K562 (cell line): ENCODE results near the gene TIPIN. TPM values are rescaled to one million over a fixed set of nuclear protein-coding genes. Genes with fewer than 3 reads are reported as not detected.

Experiments
- BCL6 ChIP-seq: fragments of 250-450 bp; sonication (Bioruptor Pico); IDR thresholded peaks from 2 replicates; pipeline ENCODE4 v1.4.0; 2020
- CREM ChIP-seq: IDR thresholded peaks from 2 replicates; pipeline ENCODE4 v1.6.1; 2014; ENCODE audit warnings: antibody characterized with exemption, low read depth
- ERF ChIP-seq: fragments of 450-650 bp; formaldehyde crosslinking; IDR thresholded peaks from 2 replicates; pipeline ENCODE4 v1.4.0; 2020; ENCODE audit warnings: mild to moderate bottlenecking, mixed read lengths
- MTA1 ChIP-seq: fragments of 450-650 bp; IDR thresholded peaks from 2 replicates; pipeline ENCODE4 v1.6.1; 2017; ENCODE audit warnings: borderline replicate concordance
- NFYB ChIP-seq: IDR thresholded peaks from 2 replicates; pipeline ENCODE4 v1.6.1; 2011; ENCODE audit warnings: mild to moderate bottlenecking, moderate library complexity; ENCODE audit not compliant: insufficient read length; ENCODE audit errors: extremely low read depth
- PHF21A ChIP-seq: fragments of 450-650 bp; IDR thresholded peaks from 2 replicates; pipeline ENCODE4 v1.6.1; 2017; ENCODE audit warnings: low read depth, borderline replicate concordance
- POLR2H ChIP-seq: IDR thresholded peaks from 2 replicates; pipeline ENCODE4 v1.6.1; 2016; ENCODE audit warnings: missing genetic modification characterization, low read depth, mild to moderate bottlenecking, control low read depth, missing compliant biosample characterization, moderate library complexity
- RB1 ChIP-seq: fragments of 450-650 bp; IDR thresholded peaks from 2 replicates; pipeline ENCODE4 v1.6.1; 2017; ENCODE audit warnings: low read depth, mild to moderate bottlenecking
- RBFOX2 ChIP-seq: fragments of 200-400 bp; formaldehyde crosslinking; IDR thresholded peaks from 2 replicates; pipeline ENCODE4 v1.6.1; 2017; ENCODE audit warnings: low read depth, mild to moderate bottlenecking, low read length, moderate library complexity
- SIN3A ChIP-seq, 2 experiments: fragments of 150-350 bp in 1 of 2; IDR thresholded peaks; 2 replicates each; pipeline ENCODE4 v1.6.1; 2011 to 2016; ENCODE audit warnings: borderline replicate concordance in 2 of 2, low read depth in 2 of 2, low read length in 2 of 2, mild to moderate bottlenecking in 2 of 2, moderate library complexity in 2 of 2; ENCODE audit not compliant: control insufficient read depth in 1 of 2
- SUPT5H ChIP-seq: fragments of 450-650 bp; IDR thresholded peaks from 2 replicates; pipeline ENCODE4 v1.6.1; 2016
- TEAD1 ChIP-seq, 2 experiments: fragments of 450-650 bp in 1 of 2; sonication (generic) in 1 of 2; formaldehyde crosslinking; IDR thresholded peaks; 2 replicates each; pipeline versions ENCODE4 v1.4.0 to v1.8.0; 2020 to 2022; ENCODE audit warnings: mild to moderate bottlenecking in 2 of 2, missing genetic modification reagents in 1 of 2
- TFAM ChIP-seq: fragments of 250-450 bp; sonication (Bioruptor Pico); conservative IDR thresholded peaks from 2 replicates; pipeline ENCODE4 v1.5.0; 2021; ENCODE audit warnings: mild to moderate bottlenecking, moderate library complexity
- ZC3H4 ChIP-seq: sonication (generic); formaldehyde crosslinking; IDR thresholded peaks from 2 replicates; pipeline ENCODE4 v1.9.0; 2021; ENCODE audit warnings: missing genetic modification reagents, borderline replicate concordance
- ZEB2 ChIP-seq: fragments of 450-650 bp; IDR thresholded peaks from 2 replicates; pipeline ENCODE4 v1.6.1; 2016
- ZFP1 ChIP-seq: fragments of 450-650 bp; formaldehyde crosslinking; IDR thresholded peaks from 2 replicates; pipeline ENCODE4 v1.4.0; 2020; ENCODE audit warnings: mild to moderate bottlenecking, mixed read lengths
- ZNF589 ChIP-seq: fragments of 200-800 bp; sonication (Bioruptor generic); IDR thresholded peaks from 2 replicates; pipeline ENCODE4 v1.6.1; 2016; ENCODE audit warnings: low read depth, missing genetic modification characterization, missing compliant biosample characterization
- ZNF766 ChIP-seq: fragments of 200-800 bp; sonication (Bioruptor generic); conservative IDR thresholded peaks from 2 replicates; pipeline ENCODE4 v1.6.1; 2016; ENCODE audit warnings: missing genetic modification characterization, missing compliant biosample characterization
- polyA plus RNA-seq, 8 experiments: library from polyadenylated mRNA; depleted of rRNA in 4 of 8; stranded (reverse) in 5 of 8; unstranded in 3 of 8; fragments of >200 nt; fragmentation: Nextera tagmentation in 2 of 8; fragmentation: Illumina TruSeq in 1 of 8; extraction: Ambion mirVana in 2 of 8; extraction: Trizol in 1 of 8; gene quantifications; 2 replicates each; pipeline versions ENCODE4 v1.2.1 to v1.2.3, GENCODE V29; 2011 to 2014; ENCODE audit warnings: inconsistent platforms in 1 of 8, missing spikeins in 1 of 8
- total RNA-seq, 7 experiments: library from RNA; depleted of rRNA in 6 of 7; stranded (reverse); fragments of >200 nt in 6 of 7; fragmentation: Illumina TruSeq in 2 of 7; extraction: Trizol in 2 of 7; gene quantifications; 2 replicates each; pipeline versions ENCODE4 v1.2.1 to v1.2.3, GENCODE V29; 2011 to 2021; ENCODE audit warnings: low replicate concordance in 1 of 7
- TF ChIP-seq, protein P1 (sequence below): IDR thresholded peaks from 2 replicates; pipeline ENCODE4 v1.6.1; 2011; ENCODE audit warnings: borderline replicate concordance, low read depth, mild to moderate bottlenecking, moderate library complexity, low read length; ENCODE audit not compliant: insufficient read depth, poor library complexity, severe bottlenecking
- TF ChIP-seq, protein P2 (sequence below): conservative IDR thresholded peaks from 2 replicates; pipeline ENCODE4 v1.6.1; 2011; ENCODE audit warnings: low read depth, mild to moderate bottlenecking, low read length; ENCODE audit not compliant: control insufficient read depth
- TF ChIP-seq, protein P3 (sequence below): sonication (generic); formaldehyde crosslinking; IDR thresholded peaks from 2 replicates; pipeline ENCODE4 v1.9.0; 2022; ENCODE audit warnings: mild to moderate bottlenecking, missing genetic modification reagents
- TF ChIP-seq, protein P4 (sequence below): fragments of 250-450 bp; sonication (Bioruptor Pico); IDR thresholded peaks from 2 replicates; pipeline ENCODE4 v1.8.0; 2021; ENCODE audit warnings: moderate library complexity, mild to moderate bottlenecking, inconsistent platforms
- TF ChIP-seq, protein P5 (sequence below), 2 experiments: fragments of 250-450 bp in 1 of 2; fragments of 450-650 bp in 1 of 2; sonication (Bioruptor Pico) in 1 of 2; IDR thresholded peaks; 2 replicates each; pipeline versions ENCODE4 v1.6.1 to v1.8.0; 2016 to 2021; ENCODE audit warnings: mild to moderate bottlenecking in 2 of 2, moderate library complexity in 2 of 2, missing compliant biosample characterization in 1 of 2, missing genetic modification characterization in 1 of 2

Gene TIPIN
- total and polyA plus RNA-seq, 9 of the 15 experiments (the other 6 are each of a cell fraction or from before 2014, with no cell fraction given): 22.9 to 61.4 (median 42.0) TPM

DNA sequence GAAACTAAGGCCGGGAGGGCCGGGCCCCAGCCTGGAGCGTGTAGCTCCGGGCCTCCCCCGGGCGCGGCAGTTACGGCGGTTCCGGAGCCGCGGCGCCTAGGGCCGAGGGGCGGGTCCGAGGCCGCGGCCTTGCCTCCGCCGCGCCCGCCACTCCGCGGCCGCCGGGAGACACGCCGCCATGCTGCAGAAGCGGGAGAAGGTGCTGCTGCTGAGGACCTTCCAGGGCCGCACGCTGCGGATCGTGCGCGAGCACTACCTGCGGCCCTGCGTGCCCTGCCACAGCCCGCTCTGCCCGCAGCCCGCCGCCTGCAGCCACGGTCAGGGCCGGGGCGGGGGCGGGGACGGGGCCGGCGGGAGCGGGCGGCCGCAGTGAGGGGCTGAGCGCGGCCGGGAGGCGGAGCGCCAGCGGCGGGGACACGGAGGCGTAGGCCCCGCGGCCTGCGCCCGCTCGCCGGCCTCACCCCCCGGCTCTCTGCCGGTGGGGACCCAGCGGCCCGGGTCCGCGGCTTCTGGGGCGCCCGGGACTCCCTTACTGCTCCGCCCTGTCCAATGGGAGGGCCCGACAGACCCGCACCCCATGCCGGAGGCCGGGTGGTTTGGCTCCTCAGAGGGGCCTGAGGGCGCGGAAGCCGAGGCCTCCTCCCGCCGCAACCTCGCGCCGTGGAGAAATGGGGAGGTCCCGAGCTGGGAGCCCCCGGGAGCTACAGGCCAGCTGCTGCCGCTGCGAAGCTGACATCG, 62.9 kb downstream of the TIPIN start, which contains the start of gene DIS3L (continued):
- TF ChIP-seq, protein P1, sequence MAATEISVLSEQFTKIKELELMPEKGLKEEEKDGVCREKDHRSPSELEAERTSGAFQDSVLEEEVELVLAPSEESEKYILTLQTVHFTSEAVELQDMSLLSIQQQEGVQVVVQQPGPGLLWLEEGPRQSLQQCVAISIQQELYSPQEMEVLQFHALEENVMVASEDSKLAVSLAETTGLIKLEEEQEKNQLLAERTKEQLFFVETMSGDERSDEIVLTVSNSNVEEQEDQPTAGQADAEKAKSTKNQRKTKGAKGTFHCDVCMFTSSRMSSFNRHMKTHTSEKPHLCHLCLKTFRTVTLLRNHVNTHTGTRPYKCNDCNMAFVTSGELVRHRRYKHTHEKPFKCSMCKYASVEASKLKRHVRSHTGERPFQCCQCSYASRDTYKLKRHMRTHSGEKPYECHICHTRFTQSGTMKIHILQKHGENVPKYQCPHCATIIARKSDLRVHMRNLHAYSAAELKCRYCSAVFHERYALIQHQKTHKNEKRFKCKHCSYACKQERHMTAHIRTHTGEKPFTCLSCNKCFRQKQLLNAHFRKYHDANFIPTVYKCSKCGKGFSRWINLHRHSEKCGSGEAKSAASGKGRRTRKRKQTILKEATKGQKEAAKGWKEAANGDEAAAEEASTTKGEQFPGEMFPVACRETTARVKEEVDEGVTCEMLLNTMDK: peak; percentile 1
- TF ChIP-seq NFYB: no peak
- TF ChIP-seq, protein P2, sequence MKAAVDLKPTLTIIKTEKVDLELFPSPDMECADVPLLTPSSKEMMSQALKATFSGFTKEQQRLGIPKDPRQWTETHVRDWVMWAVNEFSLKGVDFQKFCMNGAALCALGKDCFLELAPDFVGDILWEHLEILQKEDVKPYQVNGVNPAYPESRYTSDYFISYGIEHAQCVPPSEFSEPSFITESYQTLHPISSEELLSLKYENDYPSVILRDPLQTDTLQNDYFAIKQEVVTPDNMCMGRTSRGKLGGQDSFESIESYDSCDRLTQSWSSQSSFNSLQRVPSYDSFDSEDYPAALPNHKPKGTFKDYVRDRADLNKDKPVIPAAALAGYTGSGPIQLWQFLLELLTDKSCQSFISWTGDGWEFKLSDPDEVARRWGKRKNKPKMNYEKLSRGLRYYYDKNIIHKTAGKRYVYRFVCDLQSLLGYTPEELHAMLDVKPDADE: peak; percentile 43; the same call in 1 of the 2 replicates
- TF ChIP-seq PHF21A: no peak
- 0 out of 2 replicates have a peak, but pooled peaks have one; percentile 10 for TF ChIP-seq ERF (CRISPR knock-in tag)
- TF ChIP-seq ZNF589 (CRISPR knock-in tag): no peak
- no peak for TF ChIP-seq ZFP1 (CRISPR knock-in tag)
- TF ChIP-seq SUPT5H: no peak
- no peak for TF ChIP-seq TEAD1 (CRISPR knock-in tag; IDR thresholded peaks at IDR 0.05)
- no peak for TF ChIP-seq MTA1
- TF ChIP-seq, protein P3, sequence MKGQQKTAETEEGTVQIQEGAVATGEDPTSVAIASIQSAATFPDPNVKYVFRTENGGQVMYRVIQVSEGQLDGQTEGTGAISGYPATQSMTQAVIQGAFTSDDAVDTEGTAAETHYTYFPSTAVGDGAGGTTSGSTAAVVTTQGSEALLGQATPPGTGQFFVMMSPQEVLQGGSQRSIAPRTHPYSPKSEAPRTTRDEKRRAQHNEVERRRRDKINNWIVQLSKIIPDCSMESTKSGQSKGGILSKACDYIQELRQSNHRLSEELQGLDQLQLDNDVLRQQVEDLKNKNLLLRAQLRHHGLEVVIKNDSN (CRISPR knock-in tag): no peak
- peak; percentile 91 for TF ChIP-seq RBFOX2
- no peak for TF ChIP-seq BCL6 (CRISPR knock-in tag)
- TF ChIP-seq CREM: no peak
- TF ChIP-seq RB1: peak; percentile 77
- TF ChIP-seq, protein P4, sequence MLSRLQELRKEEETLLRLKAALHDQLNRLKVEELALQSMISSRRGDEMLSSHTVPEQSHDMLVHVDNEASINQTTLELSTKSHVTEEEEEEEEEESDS (CRISPR knock-in tag): no peak
- TF ChIP-seq TFAM (CRISPR knock-in tag): no peak
- TF ChIP-seq SIN3A (IDR thresholded peaks at IDR 0.05; ENCODE audit: borderline replicate concordance in 2 of 2, control insufficient read depth in 1 of 2, low read depth in 2 of 2, low read length in 2 of 2): peak; percentile 5 to 62; a peak in 1 of 4 replicates
- peak; percentile 78 for TF ChIP-seq POLR2H (tag)
- TF ChIP-seq ZC3H4: peak; percentile 33; the same call in 1 of the 2 replicates
- TF ChIP-seq, protein P5, sequence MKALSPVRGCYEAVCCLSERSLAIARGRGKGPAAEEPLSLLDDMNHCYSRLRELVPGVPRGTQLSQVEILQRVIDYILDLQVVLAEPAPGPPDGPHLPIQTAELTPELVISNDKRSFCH (CRISPR knock-in tag; IDR thresholded peaks at IDR 0.05): no peak
- TF ChIP-seq, protein P5 (tag; IDR thresholded peaks at IDR 0.05): no peak
- TF ChIP-seq ZNF766 (CRISPR knock-in tag): no peak
- TF ChIP-seq ZEB2: no peak
